Measurements from ENCODE around the gene ZNF469. TPM values are rescaled to one million over a fixed set of nuclear protein-coding genes. Genes with fewer than 3 reads are reported as not detected.

Gene ZNF469
- polyA plus RNA-seq, 3 donors, result 0.02 to 0.16 (median 0.10) TPM

- no peak overlapping the region for H2AFZ ChIP-seq (ENCODE audit: insufficient read depth, low read depth, low read length, poor library complexity, severe bottlenecking)
- H3K9me3 ChIP-seq (replicated peaks in 1 of 2; ENCODE audit: control insufficient read depth in 1 of 2, insufficient read depth in 1 of 2, low read length in 2 of 2), result no peaks in the 10 kb centered on the region
- H3K9ac ChIP-seq (ENCODE audit: insufficient read depth, low read length, poor library complexity, severe bottlenecking), result no peak overlapping the region
- Mint-ChIP-seq H3K36me3 (no peaks in the 10 kb centered on the region), H3K27me3 (ENCODE audit: low read depth in 3 of 3) (peaks cover 6 to 11% (median 7%) of the 10 kb centered on the region in 3 donors), H3K27ac (no peak overlapping the region), H3K4me1 (no peaks in the 10 kb centered on the region), H3K9me3 (peaks cover 0 to 7% (median 5%) of the 10 kb centered on the region in 7 donors), H3K4me3 (no peak overlapping the region)
- DNase-seq, result no peak
- intact Hi-C loops (cut with micrococcal nuclease), result no loop called here
- no peaks in the 10 kb centered on the region for H3K36me3 ChIP-seq (replicated peaks in 1 of 2; ENCODE audit: control insufficient read depth in 1 of 2, insufficient read depth in 2 of 2, low read length in 2 of 2)
- no peak overlapping the region for H3K4me2 ChIP-seq (replicated peaks; ENCODE audit: extremely low read depth, low read length, poor library complexity, severe bottlenecking)
- H4K20me1 ChIP-seq (ENCODE audit: insufficient read depth, low read length), result no peaks in the 10 kb centered on the region
- 95% methylated on average over 9 of the region's 9 CpGs for WGBS (ENCODE audit: insufficient coverage)
- H3K4me1 ChIP-seq (ENCODE audit: control insufficient read depth in 1 of 2, insufficient read depth in 2 of 2, low read length in 2 of 2), result no peaks in the 10 kb centered on the region
- no peak for TF ChIP-seq CTCF (IDR thresholded peaks at IDR 0.05)
- no peaks in the 10 kb centered on the region for H3K27me3 ChIP-seq (ENCODE audit: control insufficient read depth in 2 of 2, insufficient read depth in 2 of 2, low read length in 2 of 2)
- H3K79me2 ChIP-seq (ENCODE audit: insufficient read depth, low read length), result no peaks in the 10 kb centered on the region
- H3K4me3 ChIP-seq (replicated peaks in 1 of 3; ENCODE audit: low read depth in 2 of 3, low read length in 3 of 3), result no peak overlapping the region
- H3K27ac ChIP-seq (ENCODE audit: low read depth in 1 of 2, low read length in 2 of 2), result no peak overlapping the region
These were observed 17.4 kb downstream of the ZNF469 start for GRCh38 chr16:88400186-88400585.

- H3K4me3 Mint-ChIP-seq, result no peak overlapping the region
- Histone ChIP-seq H3K27me3 (ENCODE audit: control insufficient read depth in 2 of 2, insufficient read depth in 2 of 2, low read length in 2 of 2) (no peaks in the 10 kb centered on the region), H3K4me1 (ENCODE audit: control insufficient read depth in 1 of 2, insufficient read depth in 2 of 2, low read length in 2 of 2) (no peaks in the 10 kb centered on the region), H4K20me1 (ENCODE audit: insufficient read depth, low read length) (no peaks in the 10 kb centered on the region), H3K27ac (ENCODE audit: low read depth in 1 of 2, low read length in 2 of 2) (no peak overlapping the region), H3K79me2 (ENCODE audit: insufficient read depth, low read length) (no peaks in the 10 kb centered on the region), H3K9me3 (replicated peaks in 1 of 2; ENCODE audit: control insufficient read depth in 1 of 2, insufficient read depth in 1 of 2, low read length in 2 of 2) (no peaks in the 10 kb centered on the region), H3K4me2 (replicated peaks; ENCODE audit: extremely low read depth, low read length, poor library complexity, severe bottlenecking) (no peak overlapping the region), H3K9ac (ENCODE audit: insufficient read depth, low read length, poor library complexity, severe bottlenecking) (no peak overlapping the region), H3K36me3 (replicated peaks in 1 of 2; ENCODE audit: control insufficient read depth in 1 of 2, insufficient read depth in 2 of 2, low read length in 2 of 2) (no peaks in the 10 kb centered on the region), H3K4me3 (replicated peaks in 1 of 3; ENCODE audit: low read depth in 2 of 3, low read length in 3 of 3) (no peak overlapping the region), H2AFZ (ENCODE audit: insufficient read depth, low read depth, low read length, poor library complexity, severe bottlenecking) (no peak overlapping the region)
- H3K27ac Mint-ChIP-seq, result no peak overlapping the region
- peaks cover 6 to 11% (median 7%) of the 10 kb centered on the region in 3 donors for H3K27me3 Mint-ChIP-seq (ENCODE audit: low read depth in 3 of 3)
- peaks cover 0 to 7% (median 5%) of the 10 kb centered on the region in 7 donors for H3K9me3 Mint-ChIP-seq
- no peaks in the 10 kb centered on the region for H3K36me3 Mint-ChIP-seq
- DNase-seq, result no peak
- WGBS (ENCODE audit: insufficient coverage), result 95% methylated on average over 2 of the region's 3 CpGs
- TF ChIP-seq CTCF (IDR thresholded peaks at IDR 0.05), result no peak
- no peaks in the 10 kb centered on the region for H3K4me1 Mint-ChIP-seq
- intact Hi-C loops (cut with micrococcal nuclease), result no loop called here
These were observed 19.0 kb downstream of the ZNF469 start for GRCh38 chr16:88401604-88402246.

All from CD14-positive monocyte (primary cell).